AML-193 (cell line): ENCODE measurements around the gene HSP90AB1.

ENCODE experiments used
- DNase-seq, 2 experiments: peaks; one replicate each; lab custom pipeline; 2025; lab: John Stamatoyannopoulos, UW

Gene HSP90AB1

GRCh38 chr6:44269178-44269920 is 22.4 kb downstream of the HSP90AB1 start:
- DNase-seq: peak; percentile 48 to 64

- no peak for DNase-seq
Observed at GRCh38 chr6:44269921-44270525, 23.1 kb downstream of the HSP90AB1 start, which contains the start of gene TMEM151B. TMEM151B (plus strand) TSS chr6:44270450; CDS start chr6:44270743, 293 bp downstream.

- DNase-seq: no peak
Observed at GRCh38 chr6:44270526-44271405, 23.9 kb downstream of the HSP90AB1 start.

- no peak for DNase-seq
Observed at GRCh38 chr6:44271406-44271723, 24.5 kb downstream of the HSP90AB1 start.

GRCh38 chr6:44271914-44272313 is 25.0 kb downstream of the HSP90AB1 start:
- DNase-seq: no peak

- DNase-seq: no peak
Observed at GRCh38 chr6:44272529-44272928, 25.6 kb downstream of the HSP90AB1 start.

- no peak for DNase-seq
Observed at GRCh38 chr6:44272999-44273566, 26.2 kb downstream of the HSP90AB1 start.

GRCh38 chr6:44273617-44274016 is 26.7 kb downstream of the HSP90AB1 start:
- no peak for DNase-seq

- no peak for DNase-seq
Observed at GRCh38 chr6:44275271-44275748, 28.4 kb downstream of the HSP90AB1 start.

- no peak for DNase-seq
Observed at GRCh38 chr6:44275749-44276648, 29.1 kb downstream of the HSP90AB1 start.

GRCh38 chr6:44276667-44277640 is 30.1 kb downstream of the HSP90AB1 start:
- DNase-seq: no peak

GRCh38 chr6:44277763-44278162 is 30.9 kb downstream of the HSP90AB1 start:
- no peak for DNase-seq

- no peak for DNase-seq
Observed at GRCh38 chr6:44278315-44278714, 31.4 kb downstream of the HSP90AB1 start.

- DNase-seq: no peak
Observed at GRCh38 chr6:44278774-44279697, 32.1 kb downstream of the HSP90AB1 start.

- peak; percentile 76 to 89 for DNase-seq
Observed at GRCh38 chr6:44284121-44284520, 37.2 kb downstream of the HSP90AB1 start.

- no peak for DNase-seq
Observed at GRCh38 chr6:44284867-44285266, 38.0 kb downstream of the HSP90AB1 start.

GRCh38 chr6:44285552-44286284 is 38.8 kb downstream of the HSP90AB1 start:
- peak in 1 of 2 experiments; percentile 49 for DNase-seq

- DNase-seq: no peak
Observed at GRCh38 chr6:44286285-44286565, 39.3 kb downstream of the HSP90AB1 start.
